Neural progenitor cell (in vitro differentiated cells): ENCODE results near the gene PHF2.

Source experiments
- CTCF ChIP-seq: fragments of 200-600 bp; sonication (generic); IDR thresholded peaks from 2 replicates; pipeline ENCODE4 v1.5.1; 2017; ENCODE audit warnings: antibody characterized with exemption, mild to moderate bottlenecking
- EZH2 ChIP-seq: fragments of 200-600 bp; sonication (generic); IDR thresholded peaks from 2 replicates; pipeline ENCODE4 v1.6.1; 2017; ENCODE audit warnings: antibody characterized with exemption, mild to moderate bottlenecking, moderate library complexity
- EZH2phosphoT487 ChIP-seq: fragments of 200-600 bp; sonication (generic); IDR thresholded peaks from 2 replicates; pipeline ENCODE4 v1.6.1; 2017; ENCODE audit warnings: antibody characterized with exemption

- TF ChIP-seq CTCF (no peak), EZH2 (no peak), EZH2phosphoT487 (no peak)
Measured at GRCh38 chr9:93657331-93658111, 81.1 kb downstream of the PHF2 start.
